Measurements from ENCODE around the gene TKT. TPM values are rescaled to one million over a fixed set of nuclear protein-coding genes. Genes with fewer than 3 reads are reported as not detected.
A peak's percentile ranks its signal among the peaks of the same experiment; 100 is the strongest.

TKT gene
- total RNA-seq, 1 experiment from 2014 or later: 835 TPM

- DNase-seq (ENCODE audit: low read depth, low spot score): no peak
- in situ Hi-C loops (cut with HindIII; ENCODE audit: low pct_unique_long_range_greater_than_20kb, low sequenced_read_pairs): no loop called here
These were observed 37.7 kb downstream of the TKT start for GRCh38 chr3:53218131-53218530.

- in situ Hi-C loops (cut with HindIII; ENCODE audit: low pct_unique_long_range_greater_than_20kb, low sequenced_read_pairs): no loop called here
- no peak for DNase-seq (ENCODE audit: low read depth, low spot score)
These were observed 38.6 kb downstream of the TKT start for GRCh38 chr3:53217175-53217574.

- no peak for DNase-seq (ENCODE audit: low read depth, low spot score)
- in situ Hi-C loops (cut with HindIII; ENCODE audit: low pct_unique_long_range_greater_than_20kb, low sequenced_read_pairs): no loop called here
These were observed 39.1 kb downstream of the TKT start for GRCh38 chr3:53216723-53217122.

GRCh38 chr3:53215816-53216215 is 40.0 kb downstream of the TKT start:
- DNase-seq (ENCODE audit: low read depth, low spot score): no peak
- in situ Hi-C loops (cut with HindIII; ENCODE audit: low pct_unique_long_range_greater_than_20kb, low sequenced_read_pairs): no loop called here

GRCh38 chr3:53213276-53213675 is 42.5 kb downstream of the TKT start:
- in situ Hi-C loops (cut with HindIII; ENCODE audit: low pct_unique_long_range_greater_than_20kb, low sequenced_read_pairs): no loop called here

GRCh38 chr3:53211706-53212702 is 43.8 kb downstream of the TKT start:
- in situ Hi-C loops (cut with HindIII; ENCODE audit: low pct_unique_long_range_greater_than_20kb, low sequenced_read_pairs): no loop called here
- no peak for DNase-seq (ENCODE audit: low read depth, low spot score)

More at GRCh38 chr3:53213276-53213675, 42.5 kb downstream of the TKT start:
- no peak for DNase-seq (ENCODE audit: low read depth, low spot score)

GRCh38 chr3:53202331-53203015 is 53.3 kb downstream of the TKT start:
- DNase-seq (ENCODE audit: low read depth, low spot score): no peak
- in situ Hi-C loops (cut with HindIII; ENCODE audit: low pct_unique_long_range_greater_than_20kb, low sequenced_read_pairs): no loop called here

GRCh38 chr3:53200501-53201498 is 55.0 kb downstream of the TKT start:
- no peak for DNase-seq (ENCODE audit: low read depth, low spot score)
- in situ Hi-C loops (cut with HindIII; ENCODE audit: low pct_unique_long_range_greater_than_20kb, low sequenced_read_pairs): no loop called here

- in situ Hi-C loops (cut with HindIII; ENCODE audit: low pct_unique_long_range_greater_than_20kb, low sequenced_read_pairs): no loop called here
- no peak for DNase-seq (ENCODE audit: low read depth, low spot score)
These were observed 56.0 kb downstream of the TKT start for GRCh38 chr3:53199834-53200233.

- no peak for DNase-seq (ENCODE audit: low read depth, low spot score)
- in situ Hi-C loops (cut with HindIII; ENCODE audit: low pct_unique_long_range_greater_than_20kb, low sequenced_read_pairs): no loop called here
These were observed 56.8 kb downstream of the TKT start for GRCh38 chr3:53198996-53199395.

- peak; percentile 33 for DNase-seq (ENCODE audit: low read depth, low spot score)
- in situ Hi-C loops (cut with HindIII; ENCODE audit: low pct_unique_long_range_greater_than_20kb, low sequenced_read_pairs): no loop called here
These were observed 57.4 kb downstream of the TKT start for GRCh38 chr3:53198256-53198977.

- in situ Hi-C loops (cut with HindIII; ENCODE audit: low pct_unique_long_range_greater_than_20kb, low sequenced_read_pairs): no loop called here
- DNase-seq (ENCODE audit: low read depth, low spot score): peak; percentile 95
These were observed 59.0 kb downstream of the TKT start for GRCh38 chr3:53196575-53197407.

GRCh38 chr3:53195602-53196574 is 59.9 kb downstream of the TKT start:
- DNase-seq (ENCODE audit: low read depth, low spot score): peak; percentile 57
- in situ Hi-C loops (cut with HindIII; ENCODE audit: low pct_unique_long_range_greater_than_20kb, low sequenced_read_pairs): no loop called here

- in situ Hi-C loops (cut with HindIII; ENCODE audit: low pct_unique_long_range_greater_than_20kb, low sequenced_read_pairs): no loop called here
- no peak for DNase-seq (ENCODE audit: low read depth, low spot score)
These were observed 60.8 kb downstream of the TKT start for GRCh38 chr3:53195066-53195450.

Measured in SK-MEL-5 (cell line).